Astrocyte (in vitro differentiated cells and primary cell): ENCODE results near the gene GRIN2A.

Experiments used
- CTCF ChIP-seq: IDR thresholded peaks from 2 replicates; pipeline ENCODE4 v1.5.1; 2011; ENCODE audit warnings: low read depth, mild to moderate bottlenecking, inconsistent platforms, low read length, moderate library complexity; ENCODE audit not compliant: insufficient read depth
- EZH2 ChIP-seq: IDR thresholded peaks from 2 replicates; pipeline ENCODE4 v1.6.1; 2012; ENCODE audit warnings: mild to moderate bottlenecking, low read length, inconsistent platforms; ENCODE audit not compliant: insufficient read depth

- no peak for TF ChIP-seq EZH2
- no peak for TF ChIP-seq CTCF
Observed at GRCh38 chr16:10178080-10178479, 4.1 kb downstream of the GRIN2A start.
